Measurements from ENCODE around the gene LIMA1.
"Not testable (repeated sequence)": the region's sequence is repeated elsewhere in the genome, so short reads cannot be mapped to it uniquely, and the experiment has no call there.

LIMA1 gene

GRCh38 chr12:50247665-50248064 is 35.7 kb downstream of the LIMA1 start:
- not testable (repeated sequence) for DNase-seq (ENCODE audit: low read depth)

GRCh38 chr12:50246873-50247612 is 36.3 kb downstream of the LIMA1 start:
- DNase-seq (ENCODE audit: low read depth), result no peak

GRCh38 chr12:50246197-50246865 is 37.0 kb downstream of the LIMA1 start:
- no peak for DNase-seq (ENCODE audit: low read depth)

- no peak for DNase-seq (ENCODE audit: low read depth)
Observed at GRCh38 chr12:50243507-50243906, 39.8 kb downstream of the LIMA1 start.

GRCh38 chr12:50242751-50243191 is 40.5 kb downstream of the LIMA1 start:
- DNase-seq (ENCODE audit: low read depth), result no peak

- DNase-seq (ENCODE audit: low read depth), result no peak
Observed at GRCh38 chr12:50241178-50241577, 42.1 kb downstream of the LIMA1 start.

- DNase-seq (ENCODE audit: low read depth), result no peak
Observed at GRCh38 chr12:50240792-50241114, 42.6 kb downstream of the LIMA1 start.

GRCh38 chr12:50240096-50240791 is 43.1 kb downstream of the LIMA1 start:
- DNase-seq (ENCODE audit: low read depth), result no peak

GRCh38 chr12:50239355-50239891 is 43.9 kb downstream of the LIMA1 start:
- DNase-seq (ENCODE audit: low read depth), result no peak

- DNase-seq (ENCODE audit: low read depth), result no peak
Observed at GRCh38 chr12:50234347-50234746, 49.0 kb downstream of the LIMA1 start.

- no peak for DNase-seq (ENCODE audit: low read depth)
Observed at GRCh38 chr12:50232771-50233209, 50.5 kb downstream of the LIMA1 start.

GRCh38 chr12:50232206-50232605 is 51.1 kb downstream of the LIMA1 start:
- DNase-seq (ENCODE audit: low read depth), result no peak

GRCh38 chr12:50231346-50231745 is 52.0 kb downstream of the LIMA1 start:
- DNase-seq (ENCODE audit: low read depth), result no peak

- no peak for DNase-seq (ENCODE audit: low read depth)
Observed at GRCh38 chr12:50230217-50230616, 53.1 kb downstream of the LIMA1 start.

GRCh38 chr12:50224026-50224692 is 59.2 kb downstream of the LIMA1 start:
- DNase-seq (ENCODE audit: low read depth), result no peak

GRCh38 chr12:50222275-50222783 is 61.0 kb downstream of the LIMA1 start:
- DNase-seq (ENCODE audit: low read depth), result no peak

GRCh38 chr12:50221228-50222008 is 61.9 kb downstream of the LIMA1 start:
- no peak for DNase-seq (ENCODE audit: low read depth)

GRCh38 chr12:50220363-50220995 is 62.8 kb downstream of the LIMA1 start:
- DNase-seq (ENCODE audit: low read depth), result no peak

- DNase-seq (ENCODE audit: low read depth), result no peak
Observed at GRCh38 chr12:50219544-50219943, 63.8 kb downstream of the LIMA1 start.

GRCh38 chr12:50219001-50219400 is 64.3 kb downstream of the LIMA1 start:
- DNase-seq (ENCODE audit: low read depth), result not testable (repeated sequence)

GRCh38 chr12:50218386-50218785 is 64.9 kb downstream of the LIMA1 start:
- DNase-seq (ENCODE audit: low read depth), result no peak

Measured in stimulated activated CD8-positive, alpha-beta memory T cell treated with anti-CD3 and anti-CD28 coated beads, Interleukin-7, amount 100 ng/mL, for 24 hours (primary cell).